HG02943 (cell line): ENCODE measurements around the gene TTC7B.

Experiments used
- ATAC-seq: cut with Tn5 transposase; IDR thresholded peaks from one replicate; pipeline ENCODE4 v1.9.1; 2021; ENCODE audit warnings: mild to moderate bottlenecking, low read depth, moderate library complexity; ENCODE audit not compliant: unreplicated experiment

TTC7B gene

DNA sequence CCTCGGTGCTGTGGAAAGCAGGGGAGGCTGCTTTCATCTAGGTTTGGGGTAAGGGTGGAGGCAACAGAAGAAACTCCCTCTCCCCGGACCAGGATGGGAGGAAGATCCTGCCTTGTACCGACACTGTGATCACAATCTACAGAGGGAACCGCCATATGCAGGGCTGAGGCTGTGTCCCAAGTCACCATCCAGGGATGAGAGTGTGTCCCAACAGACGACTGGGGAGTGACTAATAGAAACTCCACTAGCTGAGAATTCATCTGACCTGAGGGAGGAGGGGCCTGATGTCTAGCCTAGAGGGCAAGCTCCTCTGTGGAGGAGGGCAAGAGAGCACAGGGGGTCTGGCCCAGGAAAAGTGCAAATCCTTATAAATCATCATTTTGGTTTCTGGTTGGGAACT lies 247.0 kb downstream of the TTC7B start:
- no peak for ATAC-seq

GRCh38 chr14:90568405-90568804 lies 247.8 kb downstream of the TTC7B start:
- no peak for ATAC-seq

GRCh38 chr14:90567991-90568390 lies 248.2 kb downstream of the TTC7B start:
- no peak for ATAC-seq

GRCh38 chr14:90567191-90567590 lies 249.0 kb downstream of the TTC7B start:
- no peak for ATAC-seq

DNA sequence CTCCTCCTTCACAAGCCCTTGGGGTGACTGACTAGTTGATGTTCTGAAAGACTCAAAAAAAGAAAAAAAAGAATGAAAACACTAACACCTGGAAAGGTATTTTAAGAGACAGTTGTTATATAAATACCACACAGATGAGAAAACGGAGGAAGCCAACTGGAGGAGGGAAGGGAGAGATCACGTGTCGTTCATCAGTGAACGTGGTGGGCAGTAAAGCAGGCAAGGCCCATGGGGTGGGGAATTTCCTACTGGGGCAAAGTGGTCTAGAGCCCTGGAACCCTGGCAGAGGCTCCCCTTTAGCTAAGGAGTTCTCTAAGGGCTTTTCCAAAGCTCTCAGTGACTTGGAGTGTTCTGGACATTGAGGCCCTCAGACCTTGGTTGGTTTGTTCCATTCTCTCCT lies 249.7 kb downstream of the TTC7B start:
- no peak for ATAC-seq

- no peak for ATAC-seq
Measured at GRCh38 chr14:90564496-90564895, 251.7 kb downstream of the TTC7B start.

GRCh38 chr14:90562652-90563051 lies 253.6 kb downstream of the TTC7B start:
- ATAC-seq: no peak

GRCh38 chr14:90561920-90562319 lies 254.3 kb downstream of the TTC7B start:
- no peak for ATAC-seq

GRCh38 chr14:90560991-90561390 lies 255.2 kb downstream of the TTC7B start:
- no peak for ATAC-seq

DNA sequence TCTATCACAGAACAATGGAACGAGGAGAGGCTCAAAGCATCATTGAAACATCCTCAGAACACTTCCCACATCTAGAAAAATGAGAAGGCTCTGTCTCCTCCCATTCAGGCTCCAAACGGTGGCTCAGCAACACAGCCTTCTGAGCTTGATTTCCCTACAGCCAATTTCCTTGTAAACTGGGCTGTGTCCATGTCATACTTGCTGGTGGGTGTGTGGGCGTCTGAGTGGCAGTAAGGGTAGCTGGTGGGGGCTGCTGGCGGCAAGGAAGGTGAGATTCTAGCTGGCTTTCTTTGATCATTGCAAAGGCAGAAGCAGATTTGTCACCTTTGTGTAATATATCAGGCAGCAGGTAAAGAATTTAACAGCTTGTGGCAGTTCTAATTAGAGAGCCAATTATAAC lies 255.7 kb downstream of the TTC7B start:
- ATAC-seq: no peak

GRCh38 chr14:90559811-90560492 lies 256.3 kb downstream of the TTC7B start:
- no peak for ATAC-seq

DNA sequence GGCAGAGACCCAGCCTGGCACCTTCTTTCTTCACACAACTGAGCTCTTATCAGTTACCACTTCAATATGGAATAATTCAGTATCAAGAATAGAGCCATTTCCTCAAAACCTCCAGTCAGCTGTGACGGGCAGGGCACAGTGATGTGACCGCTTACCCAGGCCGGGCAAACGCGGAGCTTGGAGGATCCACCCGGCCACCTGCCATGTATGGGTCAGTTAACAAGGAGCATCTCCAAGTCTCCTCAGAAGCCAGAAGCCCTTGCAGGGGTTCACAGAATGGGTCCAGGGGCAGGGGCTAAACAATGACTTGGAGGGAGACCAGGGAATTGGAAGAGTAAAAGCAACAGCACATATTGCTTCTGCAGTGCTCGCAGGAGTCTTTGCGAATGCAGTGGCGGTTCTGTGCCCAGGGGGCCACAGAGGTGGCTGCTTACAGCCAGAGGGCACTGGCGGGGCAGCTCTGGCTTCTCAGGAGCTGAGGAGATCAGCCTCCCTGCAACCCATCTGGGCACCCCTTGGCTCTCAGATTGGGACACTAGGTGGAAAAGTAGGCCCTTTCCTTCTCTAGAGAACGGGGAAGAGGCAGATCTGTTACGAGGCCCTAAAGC lies 257.1 kb downstream of the TTC7B start:
- no peak for ATAC-seq

DNA sequence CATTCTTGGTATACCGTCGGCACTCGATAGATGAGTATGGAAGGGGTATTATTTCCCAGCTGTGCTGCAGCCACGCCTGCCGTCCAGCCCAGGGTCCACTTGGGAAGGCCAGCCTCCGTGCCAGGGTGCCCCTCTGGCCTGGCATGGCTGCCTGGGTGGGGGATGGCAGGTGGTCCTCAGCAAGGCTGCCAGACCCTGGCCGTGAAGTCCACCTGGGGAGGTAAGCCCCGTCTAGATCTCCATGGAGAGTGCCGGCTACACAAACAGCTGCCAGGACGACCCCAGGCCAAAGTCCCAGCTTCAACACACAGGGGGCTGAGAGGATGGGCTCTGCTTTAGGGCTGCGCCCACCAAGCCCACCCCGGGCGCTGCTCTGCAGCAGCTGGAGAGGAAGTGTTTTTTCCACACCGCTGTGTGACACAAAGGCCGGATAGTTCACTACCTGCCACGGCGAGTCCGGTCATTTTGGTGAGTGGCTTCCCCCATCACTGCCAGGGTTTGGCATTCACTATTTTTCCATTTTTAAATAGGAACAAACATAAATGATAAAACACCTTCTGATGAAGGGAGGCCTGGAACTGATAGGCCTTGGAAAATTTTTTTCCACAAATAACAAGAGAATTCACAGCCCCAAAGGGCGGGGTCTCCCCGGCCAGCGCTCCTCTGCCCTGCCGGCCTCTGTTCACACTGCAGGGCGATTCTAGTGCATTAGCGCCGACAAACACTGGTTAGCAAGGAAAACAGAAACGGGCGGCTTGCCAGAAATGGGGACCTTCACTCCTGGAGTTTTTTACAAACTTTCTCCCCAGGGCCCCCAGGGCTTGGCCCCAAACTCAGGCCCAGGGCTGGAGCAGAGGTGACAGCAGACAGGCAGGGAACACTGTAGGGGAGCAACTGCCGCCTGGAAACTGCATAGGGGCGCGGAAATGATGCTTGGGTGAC lies 257.9 kb downstream of the TTC7B start:
- no peak for ATAC-seq

GRCh38 chr14:90557516-90557915 lies 258.7 kb downstream of the TTC7B start:
- no peak for ATAC-seq

DNA sequence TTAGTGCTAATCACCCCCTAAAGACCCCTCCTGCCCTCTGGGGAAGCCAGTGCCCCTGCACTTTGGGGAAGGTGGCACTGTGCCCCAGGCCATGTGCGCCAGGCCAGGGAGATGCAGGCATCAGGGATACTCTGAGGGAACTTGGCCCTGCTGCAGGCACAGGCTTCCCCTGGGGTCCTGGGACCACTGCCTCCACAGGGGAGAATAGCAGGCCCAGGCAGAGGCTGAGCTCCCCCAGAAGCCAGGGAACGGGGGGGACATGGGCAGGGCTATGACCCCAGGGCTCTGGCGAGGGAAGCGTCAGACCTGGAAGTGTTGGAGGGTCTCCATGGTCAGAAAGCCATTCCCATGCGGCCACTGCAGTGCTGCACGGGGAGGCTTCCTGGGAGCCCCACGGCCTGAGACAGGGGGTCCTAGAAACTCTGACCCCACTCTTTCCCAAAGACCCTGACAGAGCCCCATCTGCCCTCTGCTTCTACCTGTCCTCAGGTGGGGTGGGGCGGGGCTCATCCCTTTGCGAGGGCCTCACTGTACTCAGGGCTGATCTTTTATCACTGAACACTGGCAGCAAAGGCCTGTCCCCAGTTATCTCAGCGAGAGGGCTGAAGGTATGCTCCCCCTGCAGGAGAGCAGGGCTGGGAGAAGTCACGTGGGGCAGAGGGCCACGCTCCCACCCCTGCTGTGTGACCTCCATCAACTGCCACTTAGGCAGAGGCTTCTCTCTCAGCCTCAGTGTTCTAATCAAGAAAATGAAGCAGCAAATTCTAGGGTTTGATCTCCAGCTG lies 259.4 kb downstream of the TTC7B start:
- ATAC-seq: no peak

GRCh38 chr14:90556012-90556477 lies 260.2 kb downstream of the TTC7B start:
- no peak for ATAC-seq

DNA sequence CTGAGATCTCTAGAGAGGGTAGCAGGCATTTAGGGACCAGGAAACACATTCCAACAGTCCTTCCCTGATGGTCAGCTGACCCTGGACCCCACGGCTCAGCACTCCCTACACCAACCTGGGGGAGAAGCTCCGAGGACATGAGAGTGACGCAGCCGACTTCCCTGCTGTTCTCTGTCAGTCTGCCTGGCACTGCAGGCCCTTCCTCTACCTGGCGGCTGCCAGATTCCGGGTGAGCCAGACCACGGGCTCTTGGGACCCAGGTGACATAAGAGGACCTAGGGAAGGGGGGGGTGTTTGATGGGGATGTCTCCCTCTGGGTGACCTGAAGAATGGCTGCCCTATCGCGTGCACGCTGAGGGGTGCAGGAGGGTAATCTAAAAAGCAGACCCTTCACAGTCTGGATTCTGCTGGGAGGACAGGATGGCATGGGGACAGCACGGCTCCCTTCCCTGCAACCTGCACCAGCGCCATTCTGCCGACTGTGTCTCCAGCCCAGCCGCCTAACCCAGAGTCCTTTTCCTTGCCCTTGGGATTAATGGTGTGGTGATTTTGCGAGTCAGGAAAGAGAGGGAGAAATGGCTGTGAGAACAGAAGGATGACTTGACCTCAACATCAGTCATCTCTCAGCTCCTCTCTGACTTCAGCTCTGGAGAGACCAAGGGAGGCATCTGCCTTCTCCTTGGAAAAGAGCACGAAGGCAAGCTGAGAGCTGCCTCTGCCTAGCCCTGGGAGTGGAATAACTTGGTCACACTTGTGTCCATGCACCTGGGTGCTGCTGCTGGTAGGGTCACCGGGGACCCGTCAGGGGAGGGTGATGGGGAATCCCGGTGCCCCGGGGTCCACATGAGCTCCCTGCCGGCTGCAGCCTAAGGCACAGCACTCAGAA lies 260.9 kb downstream of the TTC7B start:
- ATAC-seq: no peak

- no peak for ATAC-seq
Measured at GRCh38 chr14:90554341-90554740, 261.9 kb downstream of the TTC7B start.

DNA sequence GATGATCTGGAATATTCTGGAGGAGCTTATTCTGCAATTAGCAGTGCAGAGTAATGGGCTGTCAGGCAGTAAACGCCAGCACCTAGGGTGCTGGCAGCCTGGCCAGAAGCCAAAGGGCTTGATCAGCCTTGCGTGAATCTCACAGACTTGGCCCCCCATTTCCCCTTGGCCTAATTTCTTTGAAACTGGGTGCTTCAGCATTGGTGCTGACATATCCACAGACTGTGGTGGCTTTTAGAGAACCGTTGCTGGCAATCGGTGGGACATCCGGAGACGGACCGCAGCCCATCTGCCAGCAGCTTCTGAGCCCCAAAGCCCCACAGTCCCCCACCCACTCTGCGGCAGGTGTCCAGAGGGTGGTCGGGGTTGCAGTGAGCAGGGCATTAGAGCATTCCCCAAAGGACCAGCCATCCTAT lies 262.3 kb downstream of the TTC7B start:
- no peak for ATAC-seq
